HepG2 (cell line): ENCODE data around the gene CSK. TPM values are rescaled to one million over a fixed set of nuclear protein-coding genes. Genes with fewer than 3 reads are reported as not detected.

Source experiments
- AGO2 ChIP-seq: fragments of 200-400 bp; formaldehyde crosslinking; optimal IDR thresholded peaks from 2 replicates; pipeline ENCODE3; 2017; ENCODE audit warnings: mild to moderate bottlenecking, low read depth, low read length, moderate library complexity
- ARID4A ChIP-seq: sonication (generic); formaldehyde crosslinking; IDR thresholded peaks from 2 replicates; pipeline ENCODE4 v1.5.0; 2020; ENCODE audit warnings: mild to moderate bottlenecking, missing genetic modification reagents, borderline replicate concordance
- CHD4 ChIP-seq: fragments of 200-600 bp; sonication (generic); IDR thresholded peaks from 2 replicates; pipeline ENCODE4 v1.7.0; 2017; ENCODE audit warnings: mild to moderate bottlenecking, low read length, borderline replicate concordance
- DBP ChIP-seq: sonication (generic); formaldehyde crosslinking; IDR thresholded peaks from 2 replicates; pipeline ENCODE4 v1.4.0; 2020; ENCODE audit warnings: missing genetic modification reagents; ENCODE audit errors: not compliant biosample characterization
- ELK4 ChIP-seq: sonication (generic); formaldehyde crosslinking; IDR thresholded peaks from 2 replicates; pipeline ENCODE4 v1.9.0; 2021; ENCODE audit warnings: missing genetic modification reagents, borderline replicate concordance
- FOXC1 ChIP-seq: sonication (generic); formaldehyde crosslinking; IDR thresholded peaks from 2 replicates; pipeline ENCODE4 v1.8.0; 2022; ENCODE audit warnings: mild to moderate bottlenecking, missing genetic modification reagents, borderline replicate concordance
- UBTF ChIP-seq: sonication (generic); formaldehyde crosslinking; IDR thresholded peaks from 2 replicates; pipeline ENCODE4 v1.4.0; 2020; ENCODE audit warnings: mild to moderate bottlenecking, missing genetic modification reagents
- ZBTB20 ChIP-seq: sonication (generic); formaldehyde crosslinking; IDR thresholded peaks from 2 replicates; pipeline ENCODE4 v1.8.1; 2023; ENCODE audit warnings: missing genetic modification reagents, low read depth, mild to moderate bottlenecking, borderline replicate concordance
- ZBTB33 ChIP-seq: sonication (generic); formaldehyde crosslinking; IDR thresholded peaks from 2 replicates; pipeline ENCODE4 v1.4.0; 2020; ENCODE audit warnings: missing genetic modification reagents
- ZGPAT ChIP-seq: IDR thresholded peaks from 2 replicates; pipeline ENCODE4 v1.6.1; 2016; ENCODE audit warnings: mild to moderate bottlenecking
- ZNF800 ChIP-seq: sonication (generic); formaldehyde crosslinking; IDR thresholded peaks from 2 replicates; pipeline ENCODE4 v1.4.0; 2020; ENCODE audit warnings: missing genetic modification reagents
- polyA plus RNA-seq, 8 experiments: library from polyadenylated mRNA; depleted of rRNA in 3 of 8; stranded (reverse) in 7 of 8; unstranded in 1 of 8; fragments of >200 nt; fragmentation: Illumina TruSeq in 4 of 8; extraction: Trizol in 4 of 8; gene quantifications; 2 replicates each; pipeline versions ENCODE4 v1.2.1 to v1.2.3, GENCODE V29; 2011 to 2016; ENCODE audit warnings: low read depth in 4 of 8, missing spikeins in 1 of 8, mixed read lengths in 1 of 8; ENCODE audit not compliant: insufficient read depth in 1 of 8
- total RNA-seq, 5 experiments: library from RNA; depleted of rRNA; stranded (reverse); fragments of >200 nt; fragmentation: Illumina TruSeq; extraction: Trizol; gene quantifications; 2 replicates each; pipeline ENCODE4 v1.2.3, GENCODE V29; 2016; ENCODE audit warnings: low read depth in 1 of 5

Gene CSK
- total and polyA plus RNA-seq, 2 of the 13 experiments (the other 11 are each of a cell fraction or from before 2014, with no cell fraction given): 12.5 to 21.3 TPM

- TF ChIP-seq ZNF800 (CRISPR knock-in tag) (peak; percentile 78; the same call in 1 of the 2 replicates), ZGPAT (CRISPR knock-in tag) (peak; percentile 39), AGO2 (peak; percentile 96), CHD4 (no peak), DBP (no peak), ZBTB20 (CRISPR knock-in tag) (no peak), ELK4 (CRISPR knock-in tag) (no peak), FOXC1 (CRISPR knock-in tag) (peak; percentile 69; the same call in 1 of the 2 replicates), UBTF (CRISPR knock-in tag) (peak; percentile 59), ZBTB33 (CRISPR knock-in tag) (peak; percentile 97), ARID4A (CRISPR knock-in tag) (peak; percentile 76)
Observed at GRCh38 chr15:74842581-74843444, 60.9 kb downstream of the CSK start, which contains the start of gene ULK3 (continued).
